GM18867 (cell line): Measurements from ENCODE around the gene RTBDN.

ENCODE experiments used
- ATAC-seq: cut with Tn5 transposase; IDR thresholded peaks from one replicate; pipeline ENCODE4 v1.9.1; 2021; ENCODE audit warnings: mild to moderate bottlenecking, moderate library complexity; ENCODE audit not compliant: unreplicated experiment

Gene RTBDN

GRCh38 chr19:12793290-12794195 lies 40.8 kb downstream of the RTBDN start:
- ATAC-seq = peak; percentile 36

GRCh38 chr19:12792853-12793289 lies 41.5 kb downstream of the RTBDN start:
- ATAC-seq = no peak

- ATAC-seq = no peak
These were observed 42.1 kb downstream of the RTBDN start for GRCh38 chr19:12792051-12792852.

- peak; percentile 32 for ATAC-seq
These were observed 42.9 kb downstream of the RTBDN start, which contains the start of gene JUNB for GRCh38 chr19:12791345-12792050. Gene JUNB (plus strand): TSS chr19:12791486. CDS start chr19:12791772, 286 bp downstream.

- ATAC-seq = no peak
These were observed 43.6 kb downstream of the RTBDN start for GRCh38 chr19:12790628-12791344.

- ATAC-seq = peak; percentile 38
These were observed 44.3 kb downstream of the RTBDN start for GRCh38 chr19:12789904-12790619.

GRCh38 chr19:12789098-12789903 lies 45.1 kb downstream of the RTBDN start:
- no peak for ATAC-seq

GRCh38 chr19:12788682-12789097 lies 45.7 kb downstream of the RTBDN start:
- no peak for ATAC-seq

GRCh38 chr19:12788042-12788681 lies 46.2 kb downstream of the RTBDN start:
- no peak for ATAC-seq

GRCh38 chr19:12787458-12787857 lies 46.9 kb downstream of the RTBDN start:
- no peak for ATAC-seq

GRCh38 chr19:12786952-12787351 lies 47.4 kb downstream of the RTBDN start:
- no peak for ATAC-seq

GRCh38 chr19:12786141-12786870 lies 48.1 kb downstream of the RTBDN start:
- no peak for ATAC-seq

GRCh38 chr19:12785431-12786031 lies 48.8 kb downstream of the RTBDN start:
- no peak for ATAC-seq

GRCh38 chr19:12784871-12785430 lies 49.4 kb downstream of the RTBDN start:
- ATAC-seq = no peak

- no peak for ATAC-seq
These were observed 49.9 kb downstream of the RTBDN start for GRCh38 chr19:12784394-12784870.

- ATAC-seq = no peak
These were observed 50.5 kb downstream of the RTBDN start for GRCh38 chr19:12783849-12784393.
